Liver (tissue), 3 donors: ENCODE data around the gene GHDC.

Source experiments
- RAD21 ChIP-seq, 2 donors: IDR thresholded peaks; 2 replicates each; pipeline ENCODE4 v1.6.1; 2016; ENCODE audit warnings: antibody characterized with exemption in 2 of 2, mild to moderate bottlenecking in 2 of 2
- RXRA ChIP-seq, 2 donors: IDR thresholded peaks; 2 replicates each; pipeline ENCODE4 v1.6.1; 2017 to 2018; ENCODE audit warnings: antibody characterized with exemption in 2 of 2, mild to moderate bottlenecking in 1 of 2
- SP1 ChIP-seq: IDR thresholded peaks from 2 replicates; pipeline ENCODE4 v1.6.1; 2018; ENCODE audit warnings: antibody characterized with exemption, mild to moderate bottlenecking
- YY1 ChIP-seq: IDR thresholded peaks from 2 replicates; pipeline ENCODE4 v1.6.1; 2016; ENCODE audit warnings: antibody characterized with exemption, mild to moderate bottlenecking
- TF ChIP-seq, protein P1 (sequence below): fragments of 150-350 bp; IDR thresholded peaks from 2 replicates; pipeline ENCODE4 v1.5.1; 2017; ENCODE audit warnings: improper control_type of control experiment, low read depth, low read length; ENCODE audit not compliant: missing input control
- TF ChIP-seq, protein P2 (sequence below): IDR thresholded peaks from 2 replicates; pipeline ENCODE4 v1.6.1; 2016; ENCODE audit warnings: antibody characterized with exemption, mild to moderate bottlenecking
- TF ChIP-seq, protein P3 (sequence below): IDR thresholded peaks from 2 replicates; pipeline ENCODE4 v1.6.1; 2016; ENCODE audit warnings: antibody characterized with exemption
- TF ChIP-seq, protein P4 (sequence below): IDR thresholded peaks from 2 replicates; pipeline ENCODE4 v1.6.1; 2016; ENCODE audit warnings: antibody characterized with exemption
- donor health status: healthy.
- donor health status: healthy.

DNA sequence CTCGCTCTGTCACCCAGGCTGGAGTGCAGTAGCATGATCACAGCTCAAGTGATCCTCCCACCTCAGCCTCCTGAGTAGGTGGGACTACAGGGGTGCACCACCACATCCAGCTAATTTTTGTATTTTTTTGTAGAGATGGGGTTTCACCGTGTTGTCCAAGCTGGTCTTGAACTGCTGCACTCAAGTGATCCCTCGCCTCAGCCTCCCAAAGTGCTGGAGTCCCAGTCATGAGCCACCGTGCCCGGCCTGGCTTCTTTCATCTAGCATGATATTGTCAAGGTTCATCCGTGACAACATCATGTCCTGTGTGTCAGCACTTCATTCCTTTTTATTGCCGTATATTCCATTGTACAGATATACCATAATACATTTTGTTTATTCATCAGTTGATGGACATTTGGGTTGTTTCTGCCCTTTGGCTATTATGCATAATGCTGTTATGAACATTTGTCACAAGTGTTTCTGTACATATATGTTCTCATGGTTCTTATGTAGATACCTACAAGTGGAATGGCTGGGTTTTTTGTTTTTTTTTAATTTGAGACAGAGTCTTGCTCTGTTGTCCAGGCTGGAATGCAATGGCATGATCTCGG is 3.4 kb upstream of the GHDC start:
- TF ChIP-seq, protein P1, sequence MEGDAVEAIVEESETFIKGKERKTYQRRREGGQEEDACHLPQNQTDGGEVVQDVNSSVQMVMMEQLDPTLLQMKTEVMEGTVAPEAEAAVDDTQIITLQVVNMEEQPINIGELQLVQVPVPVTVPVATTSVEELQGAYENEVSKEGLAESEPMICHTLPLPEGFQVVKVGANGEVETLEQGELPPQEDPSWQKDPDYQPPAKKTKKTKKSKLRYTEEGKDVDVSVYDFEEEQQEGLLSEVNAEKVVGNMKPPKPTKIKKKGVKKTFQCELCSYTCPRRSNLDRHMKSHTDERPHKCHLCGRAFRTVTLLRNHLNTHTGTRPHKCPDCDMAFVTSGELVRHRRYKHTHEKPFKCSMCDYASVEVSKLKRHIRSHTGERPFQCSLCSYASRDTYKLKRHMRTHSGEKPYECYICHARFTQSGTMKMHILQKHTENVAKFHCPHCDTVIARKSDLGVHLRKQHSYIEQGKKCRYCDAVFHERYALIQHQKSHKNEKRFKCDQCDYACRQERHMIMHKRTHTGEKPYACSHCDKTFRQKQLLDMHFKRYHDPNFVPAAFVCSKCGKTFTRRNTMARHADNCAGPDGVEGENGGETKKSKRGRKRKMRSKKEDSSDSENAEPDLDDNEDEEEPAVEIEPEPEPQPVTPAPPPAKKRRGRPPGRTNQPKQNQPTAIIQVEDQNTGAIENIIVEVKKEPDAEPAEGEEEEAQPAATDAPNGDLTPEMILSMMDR, result no peak
- TF ChIP-seq, protein P2, sequence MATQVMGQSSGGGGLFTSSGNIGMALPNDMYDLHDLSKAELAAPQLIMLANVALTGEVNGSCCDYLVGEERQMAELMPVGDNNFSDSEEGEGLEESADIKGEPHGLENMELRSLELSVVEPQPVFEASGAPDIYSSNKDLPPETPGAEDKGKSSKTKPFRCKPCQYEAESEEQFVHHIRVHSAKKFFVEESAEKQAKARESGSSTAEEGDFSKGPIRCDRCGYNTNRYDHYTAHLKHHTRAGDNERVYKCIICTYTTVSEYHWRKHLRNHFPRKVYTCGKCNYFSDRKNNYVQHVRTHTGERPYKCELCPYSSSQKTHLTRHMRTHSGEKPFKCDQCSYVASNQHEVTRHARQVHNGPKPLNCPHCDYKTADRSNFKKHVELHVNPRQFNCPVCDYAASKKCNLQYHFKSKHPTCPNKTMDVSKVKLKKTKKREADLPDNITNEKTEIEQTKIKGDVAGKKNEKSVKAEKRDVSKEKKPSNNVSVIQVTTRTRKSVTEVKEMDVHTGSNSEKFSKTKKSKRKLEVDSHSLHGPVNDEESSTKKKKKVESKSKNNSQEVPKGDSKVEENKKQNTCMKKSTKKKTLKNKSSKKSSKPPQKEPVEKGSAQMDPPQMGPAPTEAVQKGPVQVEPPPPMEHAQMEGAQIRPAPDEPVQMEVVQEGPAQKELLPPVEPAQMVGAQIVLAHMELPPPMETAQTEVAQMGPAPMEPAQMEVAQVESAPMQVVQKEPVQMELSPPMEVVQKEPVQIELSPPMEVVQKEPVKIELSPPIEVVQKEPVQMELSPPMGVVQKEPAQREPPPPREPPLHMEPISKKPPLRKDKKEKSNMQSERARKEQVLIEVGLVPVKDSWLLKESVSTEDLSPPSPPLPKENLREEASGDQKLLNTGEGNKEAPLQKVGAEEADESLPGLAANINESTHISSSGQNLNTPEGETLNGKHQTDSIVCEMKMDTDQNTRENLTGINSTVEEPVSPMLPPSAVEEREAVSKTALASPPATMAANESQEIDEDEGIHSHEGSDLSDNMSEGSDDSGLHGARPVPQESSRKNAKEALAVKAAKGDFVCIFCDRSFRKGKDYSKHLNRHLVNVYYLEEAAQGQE, result no peak
- TF ChIP-seq SP1 (no peak), RAD21 (IDR thresholded peaks at IDR 0.05) (no peak), YY1 (no peak), RXRA (IDR thresholded peaks at IDR 0.05) (no peak)
- TF ChIP-seq, protein P3, sequence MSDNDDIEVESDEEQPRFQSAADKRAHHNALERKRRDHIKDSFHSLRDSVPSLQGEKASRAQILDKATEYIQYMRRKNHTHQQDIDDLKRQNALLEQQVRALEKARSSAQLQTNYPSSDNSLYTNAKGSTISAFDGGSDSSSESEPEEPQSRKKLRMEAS, result no peak
- TF ChIP-seq, protein P4, sequence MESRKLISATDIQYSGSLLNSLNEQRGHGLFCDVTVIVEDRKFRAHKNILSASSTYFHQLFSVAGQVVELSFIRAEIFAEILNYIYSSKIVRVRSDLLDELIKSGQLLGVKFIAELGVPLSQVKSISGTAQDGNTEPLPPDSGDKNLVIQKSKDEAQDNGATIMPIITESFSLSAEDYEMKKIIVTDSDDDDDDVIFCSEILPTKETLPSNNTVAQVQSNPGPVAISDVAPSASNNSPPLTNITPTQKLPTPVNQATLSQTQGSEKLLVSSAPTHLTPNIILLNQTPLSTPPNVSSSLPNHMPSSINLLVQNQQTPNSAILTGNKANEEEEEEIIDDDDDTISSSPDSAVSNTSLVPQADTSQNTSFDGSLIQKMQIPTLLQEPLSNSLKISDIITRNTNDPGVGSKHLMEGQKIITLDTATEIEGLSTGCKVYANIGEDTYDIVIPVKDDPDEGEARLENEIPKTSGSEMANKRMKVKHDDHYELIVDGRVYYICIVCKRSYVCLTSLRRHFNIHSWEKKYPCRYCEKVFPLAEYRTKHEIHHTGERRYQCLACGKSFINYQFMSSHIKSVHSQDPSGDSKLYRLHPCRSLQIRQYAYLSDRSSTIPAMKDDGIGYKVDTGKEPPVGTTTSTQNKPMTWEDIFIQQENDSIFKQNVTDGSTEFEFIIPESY, result no peak
